Endothelial cell (in vitro differentiated cells): ENCODE results near the gene DTNBP1. TPM values are rescaled to one million over a fixed set of nuclear protein-coding genes. Genes with fewer than 3 reads are reported as not detected.

Experiments
- DNase-seq: peaks from one replicate; pipeline ENCODE4 v3.0.0; 2021; ENCODE audit warnings: low spot score
- H3K27ac Mint-ChIP-seq: one replicate; pipeline ENCODE4 v1.8.0; 2021; ENCODE audit warnings: mixed read lengths, inconsistent platforms; ENCODE audit not compliant: unreplicated experiment
- H3K27me3 Mint-ChIP-seq: one replicate; pipeline ENCODE4 v1.8.0; 2021; ENCODE audit warnings: mild to moderate bottlenecking, moderate library complexity, mixed read lengths, inconsistent platforms; ENCODE audit not compliant: unreplicated experiment
- H3K36me3 Mint-ChIP-seq: one replicate; pipeline ENCODE4 v1.8.0; 2021; ENCODE audit warnings: mild to moderate bottlenecking, low read depth, mixed read lengths, inconsistent platforms; ENCODE audit not compliant: unreplicated experiment
- H3K4me1 Mint-ChIP-seq: one replicate; pipeline ENCODE4 v1.8.0; 2021; ENCODE audit warnings: mild to moderate bottlenecking, mixed read lengths, inconsistent platforms; ENCODE audit not compliant: unreplicated experiment
- H3K4me3 Mint-ChIP-seq: one replicate; pipeline ENCODE4 v1.8.0; 2021; ENCODE audit warnings: mild to moderate bottlenecking, mixed read lengths, inconsistent platforms; ENCODE audit not compliant: unreplicated experiment
- H3K9me3 Mint-ChIP-seq: one replicate; pipeline ENCODE4 v1.8.0; 2021; ENCODE audit warnings: mixed read lengths, inconsistent platforms; ENCODE audit not compliant: unreplicated experiment
- total RNA-seq: library from RNA; stranded (reverse); fragmentation: NEBNext Ultra II Directional; extraction: Animal tissue kit (Norgen Biotek cat#: 25700); gene quantifications from one replicate; pipeline ENCODE4 v1.2.1, GENCODE V29; 2021; ENCODE audit not compliant: unreplicated experiment
- TF ChIP-seq, protein P1 (sequence below): fragments of 200-600 bp; sonication (generic); IDR thresholded peaks from one replicate; pipeline ENCODE4 v1.5.0; 2021; ENCODE audit warnings: antibody characterized with exemption; ENCODE audit not compliant: unreplicated experiment

The DTNBP1 gene
- total RNA-seq, 1 donor from 2014 or later, result 19.3 TPM

DNA sequence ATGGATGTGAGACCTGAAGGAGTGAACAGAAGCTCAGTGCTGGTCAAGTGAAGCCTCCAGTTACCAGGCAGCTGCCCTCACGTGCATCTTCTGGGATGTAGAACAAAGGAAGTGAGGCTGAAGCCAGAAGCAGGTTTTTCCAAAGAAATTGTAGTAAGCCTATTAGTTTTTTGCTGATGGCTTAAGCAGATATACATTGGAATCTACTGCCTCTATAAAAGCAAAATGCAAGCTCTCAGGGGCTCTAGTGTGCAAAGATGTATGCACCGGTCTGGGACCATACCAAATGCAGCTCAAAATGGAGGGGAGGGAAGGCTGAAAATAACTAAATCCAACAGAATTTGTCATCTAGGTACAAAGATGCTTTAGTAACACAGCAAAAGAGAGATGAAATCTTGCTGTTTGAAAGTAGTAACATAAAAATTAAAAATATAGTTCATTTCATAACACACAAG lies 77.0 kb downstream of the DTNBP1 start:
- DNase-seq, result no peak
- no peaks in the 10 kb centered on the region for H3K36me3 Mint-ChIP-seq
- H3K9me3 Mint-ChIP-seq, result no peaks in the 10 kb centered on the region
- TF ChIP-seq, protein P1, sequence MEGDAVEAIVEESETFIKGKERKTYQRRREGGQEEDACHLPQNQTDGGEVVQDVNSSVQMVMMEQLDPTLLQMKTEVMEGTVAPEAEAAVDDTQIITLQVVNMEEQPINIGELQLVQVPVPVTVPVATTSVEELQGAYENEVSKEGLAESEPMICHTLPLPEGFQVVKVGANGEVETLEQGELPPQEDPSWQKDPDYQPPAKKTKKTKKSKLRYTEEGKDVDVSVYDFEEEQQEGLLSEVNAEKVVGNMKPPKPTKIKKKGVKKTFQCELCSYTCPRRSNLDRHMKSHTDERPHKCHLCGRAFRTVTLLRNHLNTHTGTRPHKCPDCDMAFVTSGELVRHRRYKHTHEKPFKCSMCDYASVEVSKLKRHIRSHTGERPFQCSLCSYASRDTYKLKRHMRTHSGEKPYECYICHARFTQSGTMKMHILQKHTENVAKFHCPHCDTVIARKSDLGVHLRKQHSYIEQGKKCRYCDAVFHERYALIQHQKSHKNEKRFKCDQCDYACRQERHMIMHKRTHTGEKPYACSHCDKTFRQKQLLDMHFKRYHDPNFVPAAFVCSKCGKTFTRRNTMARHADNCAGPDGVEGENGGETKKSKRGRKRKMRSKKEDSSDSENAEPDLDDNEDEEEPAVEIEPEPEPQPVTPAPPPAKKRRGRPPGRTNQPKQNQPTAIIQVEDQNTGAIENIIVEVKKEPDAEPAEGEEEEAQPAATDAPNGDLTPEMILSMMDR, result no peak
- no peak overlapping the region for H3K4me3 Mint-ChIP-seq
- H3K27ac Mint-ChIP-seq, result no peak overlapping the region
- H3K4me1 Mint-ChIP-seq, result no peaks in the 10 kb centered on the region
- no peaks in the 10 kb centered on the region for H3K27me3 Mint-ChIP-seq

- DNase-seq, result no peak
- TF ChIP-seq, protein P1, result no peak
- Mint-ChIP-seq H3K36me3 (no peaks in the 10 kb centered on the region), H3K27me3 (no peaks in the 10 kb centered on the region), H3K27ac (no peak overlapping the region), H3K9me3 (no peaks in the 10 kb centered on the region), H3K4me1 (peaks cover 8% of the 10 kb centered on the region), H3K4me3 (no peak overlapping the region)
Measured at GRCh38 chr6:15582499-15582898, 80.3 kb downstream of the DTNBP1 start.

DNA sequence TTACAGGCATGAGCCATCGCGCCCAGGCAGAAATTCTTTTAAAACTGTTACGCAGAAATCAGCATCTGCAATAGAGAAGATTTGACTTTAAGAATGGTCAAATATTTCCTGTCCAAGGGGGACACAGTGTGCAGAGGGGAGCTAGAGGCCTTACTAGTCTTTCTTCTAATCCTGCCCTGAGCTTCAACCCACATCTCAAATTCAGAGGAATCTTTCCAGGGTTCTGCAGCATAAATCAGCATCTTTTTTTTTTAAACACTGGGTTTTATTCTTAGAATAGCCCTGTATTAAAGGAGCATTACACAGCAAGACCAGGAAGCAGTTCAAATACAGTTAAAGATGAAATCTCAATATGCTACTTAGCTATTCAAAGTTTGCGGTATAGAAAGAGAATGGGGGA lies 81.1 kb downstream of the DTNBP1 start:
- H3K27ac Mint-ChIP-seq, result no peak overlapping the region
- peaks cover 16% of the 10 kb centered on the region for H3K4me1 Mint-ChIP-seq
- DNase-seq, result no peak
- H3K27me3 Mint-ChIP-seq, result peaks cover 4% of the 10 kb centered on the region
- no peak overlapping the region for H3K4me3 Mint-ChIP-seq
- TF ChIP-seq, protein P1, result no peak
- no peaks in the 10 kb centered on the region for H3K9me3 Mint-ChIP-seq
- no peaks in the 10 kb centered on the region for H3K36me3 Mint-ChIP-seq

DNA sequence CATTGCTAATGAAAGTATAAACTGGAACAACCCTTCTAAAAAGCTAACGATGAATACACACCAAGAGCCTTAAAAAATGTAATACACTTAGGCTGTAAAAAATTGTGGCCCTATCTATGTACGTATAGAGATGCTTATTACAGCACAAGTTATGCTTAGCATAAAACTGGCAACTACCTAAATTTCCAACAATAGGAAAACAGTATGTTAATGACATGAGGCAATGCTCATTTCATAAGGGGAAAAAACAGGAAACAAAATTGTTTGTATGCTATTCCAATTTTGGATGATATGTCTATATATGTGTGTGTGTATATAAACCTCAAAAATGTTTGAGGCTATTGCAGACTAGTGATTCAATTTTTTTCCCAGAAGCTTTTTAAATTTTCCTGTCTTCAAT lies 82.5 kb downstream of the DTNBP1 start:
- no peak overlapping the region for H3K27ac Mint-ChIP-seq
- peaks cover 21% of the 10 kb centered on the region for H3K4me1 Mint-ChIP-seq
- no peak for DNase-seq
- no peaks in the 10 kb centered on the region for H3K36me3 Mint-ChIP-seq
- no peaks in the 10 kb centered on the region for H3K9me3 Mint-ChIP-seq
- H3K27me3 Mint-ChIP-seq, result peaks cover 5% of the 10 kb centered on the region
- TF ChIP-seq, protein P1, result no peak
- H3K4me3 Mint-ChIP-seq, result no peak overlapping the region

- Mint-ChIP-seq H3K9me3 (no peaks in the 10 kb centered on the region), H3K36me3 (no peaks in the 10 kb centered on the region)
- TF ChIP-seq, protein P1, result no peak
Measured at GRCh38 chr6:15578716-15579391, 84.0 kb downstream of the DTNBP1 start.

More at GRCh38 chr6:15578716-15579391, 84.0 kb downstream of the DTNBP1 start:
- Mint-ChIP-seq H3K27me3 (peaks cover 5% of the 10 kb centered on the region), H3K4me1 (peaks cover 27% of the 10 kb centered on the region), H3K27ac (no peak overlapping the region), H3K4me3 (no peak overlapping the region)
- no peak for DNase-seq
